GM10266 (cell line): ENCODE results near the gene TXK.
"Not testable (repeated sequence)": the region's sequence is repeated elsewhere in the genome, so short reads cannot be mapped to it uniquely, and the experiment has no call there.

ENCODE experiments used
- DNase-seq: peaks from one replicate; pipeline ENCODE4 v3.0.0; 2012; ENCODE audit errors: extremely low spot score
- CTCF ChIP-seq: IDR thresholded peaks from 2 replicates; pipeline ENCODE4 v1.5.1; 2012; ENCODE audit warnings: mild to moderate bottlenecking, low read depth; ENCODE audit not compliant: control insufficient read depth, insufficient read depth; ENCODE audit errors: missing control alignments

Gene TXK

DNA sequence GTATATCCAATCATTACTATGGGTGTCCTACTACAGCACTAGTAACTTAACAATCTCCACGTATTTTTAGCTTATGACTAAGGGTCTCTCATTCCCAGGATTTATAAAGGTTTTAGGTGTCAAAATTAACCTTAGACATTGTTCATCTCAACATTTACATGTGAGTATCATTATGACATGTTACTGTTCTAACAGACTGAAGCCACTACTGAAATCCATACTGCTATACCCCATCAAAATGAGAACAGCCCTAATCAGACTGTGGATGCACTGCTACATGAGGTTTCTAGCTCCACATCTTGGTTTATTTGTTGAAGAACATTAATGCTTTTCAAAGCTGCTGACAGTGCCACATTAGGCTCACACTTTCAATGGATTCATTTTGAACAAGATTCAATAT lies 35.6 kb upstream of the TXK start:
- TF ChIP-seq CTCF: no peak
- no peak for DNase-seq

DNA sequence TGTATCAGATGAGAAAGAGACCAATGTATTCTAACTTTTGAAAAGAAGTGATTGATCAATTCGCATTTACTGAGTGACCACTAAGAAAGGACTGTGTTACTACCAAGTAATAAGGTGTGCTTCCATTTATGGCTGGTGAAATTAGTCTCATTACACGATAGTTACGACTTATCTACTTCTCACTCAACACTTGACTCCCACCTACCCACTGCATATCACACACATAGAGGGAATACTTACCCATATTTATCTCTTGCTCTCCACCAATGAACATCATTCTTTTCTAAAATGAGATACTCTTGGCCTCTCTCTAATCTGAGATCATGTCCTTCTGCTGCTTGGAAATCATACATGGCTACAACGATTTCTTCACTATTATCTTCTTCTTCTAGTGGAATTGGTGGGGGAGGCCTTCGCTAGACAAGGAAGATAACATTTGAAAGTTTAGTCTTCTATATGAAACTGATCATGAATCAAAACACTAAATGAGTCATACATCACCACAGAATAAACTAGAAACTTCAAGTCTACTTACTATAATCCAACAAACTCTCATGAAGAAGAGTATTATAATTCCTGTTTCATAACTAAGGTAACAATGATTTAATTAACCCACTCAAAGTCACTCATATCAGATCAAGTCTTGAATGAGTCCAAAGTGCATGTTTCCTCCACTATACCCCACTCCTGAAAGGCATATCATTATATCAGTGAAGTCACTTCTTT lies 33.7 kb upstream of the TXK start:
- no peak for TF ChIP-seq CTCF
- DNase-seq: no peak

GRCh38 chr4:48164561-48164960 lies 30.5 kb upstream of the TXK start:
- not testable (repeated sequence) for DNase-seq

DNA sequence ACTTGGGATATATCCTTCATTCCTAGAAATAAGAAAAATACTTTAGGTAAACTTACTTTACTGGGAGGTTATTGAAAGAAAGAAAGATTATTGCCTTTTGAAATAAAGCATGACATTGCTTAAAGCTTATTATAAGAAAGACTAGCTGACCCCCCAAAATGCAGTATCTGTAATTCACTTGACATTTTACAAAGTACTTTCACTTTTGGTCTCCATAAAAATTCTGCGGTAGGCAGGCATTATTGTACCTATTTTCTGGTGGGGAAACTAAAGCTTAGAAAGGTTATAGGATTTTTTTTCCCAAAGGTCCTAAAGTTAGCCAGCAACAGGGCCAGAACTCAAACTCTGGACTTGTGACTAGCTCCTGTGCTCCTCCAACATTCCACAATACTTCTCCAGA lies 29.7 kb upstream of the TXK start:
- no peak for DNase-seq

GRCh38 chr4:48162162-48162561 lies 28.1 kb upstream of the TXK start:
- TF ChIP-seq CTCF: no peak
- DNase-seq: no peak

More for the DNA sequence above, 29.7 kb upstream of the TXK start:
- no peak for TF ChIP-seq CTCF

DNA sequence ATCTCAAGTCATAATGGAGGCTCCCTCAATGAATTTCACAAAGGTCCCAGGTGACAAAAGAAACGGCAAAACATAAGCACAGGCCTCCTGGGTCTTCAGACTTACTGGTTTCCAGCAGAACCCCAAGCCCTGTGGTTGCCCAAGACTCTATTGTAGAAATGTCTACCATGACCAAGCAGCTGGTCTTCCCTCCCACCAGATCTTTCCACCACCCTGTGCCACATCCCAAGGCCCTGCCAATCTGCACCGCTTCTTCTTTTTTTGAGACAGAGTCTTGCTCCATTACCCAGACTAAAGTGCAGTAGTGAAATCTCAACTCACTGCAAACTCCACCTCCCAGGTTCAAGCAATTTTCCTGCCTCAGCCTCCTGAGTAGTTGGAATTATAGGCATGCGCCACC lies 23.2 kb upstream of the TXK start:
- DNase-seq: no peak
- TF ChIP-seq CTCF: no peak

- no peak for TF ChIP-seq CTCF
- DNase-seq: no peak
These were observed 22.4 kb upstream of the TXK start for GRCh38 chr4:48156423-48156822.

DNA sequence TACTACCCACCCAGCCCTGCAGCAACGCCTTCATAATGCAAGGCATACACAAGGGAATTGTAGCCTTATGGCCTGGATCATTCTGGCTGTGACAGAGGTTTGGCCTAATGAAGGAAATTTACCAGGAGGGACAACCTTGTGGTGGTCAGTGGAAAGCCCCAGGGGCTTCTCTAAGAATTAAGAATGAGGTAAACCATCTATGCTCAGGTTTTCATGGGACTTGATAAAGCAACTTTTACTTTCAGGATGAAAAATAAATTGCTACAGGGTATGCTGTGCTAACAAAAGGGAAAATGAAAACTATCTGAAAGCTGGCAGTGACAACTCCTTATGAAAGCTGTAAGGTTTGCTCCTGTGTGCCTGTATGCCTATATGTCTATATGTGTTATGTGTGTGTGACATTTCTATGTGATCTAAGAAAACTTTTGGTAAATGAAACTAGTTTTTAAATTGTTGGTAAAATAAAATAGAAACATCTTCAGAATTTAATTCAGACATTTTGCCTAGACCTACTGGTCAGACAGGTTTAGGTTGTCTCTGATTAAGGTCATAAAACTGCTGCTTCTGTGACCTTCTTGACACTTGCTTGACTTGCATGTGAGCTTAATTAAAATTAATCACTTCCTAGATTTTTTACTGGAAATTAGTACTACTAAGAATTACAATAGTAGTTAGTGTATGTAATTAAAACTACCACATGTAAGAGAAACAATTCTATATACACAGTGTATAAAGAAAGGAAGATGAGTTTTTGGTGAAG lies 19.9 kb upstream of the TXK start:
- no peak for TF ChIP-seq CTCF
- peak; percentile 20 for DNase-seq
